Subcutaneous abdominal adipose tissue (tissue), 5 donors: Measurements from ENCODE around the gene TREML1.

Experiments used
- H3K27ac ChIP-seq: one replicate; pipeline ENCODE4 v1.7.0; 2013; ENCODE audit warnings: low read depth, mild to moderate bottlenecking, inconsistent platforms, low read length, moderate library complexity
- H3K27me3 ChIP-seq, 5 donors: one replicate each; pipeline ENCODE4 v1.7.0; 2013; ENCODE audit warnings: low read length in 5 of 5, inconsistent platforms in 1 of 5; ENCODE audit not compliant: control insufficient read depth in 5 of 5, insufficient read depth in 4 of 5
- H3K36me3 ChIP-seq, 5 donors: one replicate each; pipeline ENCODE4 v1.7.0; 2013; ENCODE audit warnings: low read length in 5 of 5; ENCODE audit not compliant: control insufficient read depth in 5 of 5, insufficient read depth in 5 of 5
- H3K4me1 ChIP-seq, 5 donors: one replicate each; pipeline ENCODE4 v1.7.0; 2013; ENCODE audit warnings: low read length in 5 of 5, mild to moderate bottlenecking in 3 of 5, moderate library complexity in 1 of 5; ENCODE audit not compliant: control insufficient read depth in 5 of 5, insufficient read depth in 5 of 5
- H3K4me3 ChIP-seq, 5 donors: one replicate each; pipeline ENCODE4 v1.7.0; 2013; ENCODE audit warnings: low read length in 5 of 5, low read depth in 1 of 5
- H3K9ac ChIP-seq, 5 donors: one replicate each; pipeline ENCODE4 v1.7.0; 2013; ENCODE audit warnings: low read length in 5 of 5, mild to moderate bottlenecking in 4 of 5, moderate library complexity in 3 of 5
- H3K9me3 ChIP-seq, 5 donors: one replicate each; pipeline ENCODE4 v1.7.0; 2013; ENCODE audit warnings: low read length in 5 of 5; ENCODE audit not compliant: control insufficient read depth in 5 of 5
- donor health status: healthy.
- donor health status: healthy.
- donor health status: healthy.
- donor health status: healthy.
- donor health status: healthy.

TREML1 gene

GRCh38 chr6:41155132-41155805, 1.1 kb upstream of the TREML1 start:
- no peak overlapping the region for H3K27ac ChIP-seq
- no peaks in the 10 kb centered on the region for H3K9me3 ChIP-seq
- no peaks in the 10 kb centered on the region for H3K36me3 ChIP-seq
- no peaks in the 10 kb centered on the region for H3K4me1 ChIP-seq
- H3K27me3 ChIP-seq: peaks cover 0 to 14% (median 8%) of the 10 kb centered on the region in 5 donors
- no peak overlapping the region for H3K9ac ChIP-seq
- no peak overlapping the region for H3K4me3 ChIP-seq

- Histone ChIP-seq H3K4me1 (no peaks in the 10 kb centered on the region), H3K9me3 (no peaks in the 10 kb centered on the region)
Measured at GRCh38 chr6:41153451-41153850, 696 bp downstream of the TREML1 start.

GRCh38 chr6:41150671-41151070, 3.5 kb downstream of the TREML1 start:
- Histone ChIP-seq H3K9me3 (no peaks in the 10 kb centered on the region), H3K27me3 (peaks cover 0 to 8% (median 0%) of the 10 kb centered on the region in 5 donors), H3K9ac (no peak overlapping the region), H3K27ac (no peak overlapping the region), H3K36me3 (peaks cover 0 to 6% (median 4%) of the 10 kb centered on the region in 5 donors), H3K4me1 (no peaks in the 10 kb centered on the region), H3K4me3 (no peak overlapping the region)

More at GRCh38 chr6:41153451-41153850, 696 bp downstream of the TREML1 start:
- no peak overlapping the region for H3K27ac ChIP-seq
- peaks cover 0 to 6% (median 4%) of the 10 kb centered on the region in 5 donors for H3K36me3 ChIP-seq
- peaks cover 0 to 11% (median 2%) of the 10 kb centered on the region in 5 donors for H3K27me3 ChIP-seq
- H3K9ac ChIP-seq: no peak overlapping the region
- H3K4me3 ChIP-seq: no peak overlapping the region

GRCh38 chr6:41147917-41148316, 6.2 kb downstream of the TREML1 start:
- H3K27me3 ChIP-seq: no peaks in the 10 kb centered on the region
- peaks cover 0 to 10% (median 4%) of the 10 kb centered on the region in 5 donors for H3K36me3 ChIP-seq
- H3K9ac ChIP-seq: no peak overlapping the region
- no peak overlapping the region for H3K27ac ChIP-seq
- H3K9me3 ChIP-seq: no peaks in the 10 kb centered on the region
- no peak overlapping the region for H3K4me3 ChIP-seq
- H3K4me1 ChIP-seq: no peaks in the 10 kb centered on the region

GRCh38 chr6:41136911-41137310, 17.2 kb downstream of the TREML1 start:
- Histone ChIP-seq H3K4me3 (no peak overlapping the region), H3K27me3 (no peaks in the 10 kb centered on the region), H3K9me3 (no peaks in the 10 kb centered on the region), H3K27ac (no peak overlapping the region), H3K4me1 (no peaks in the 10 kb centered on the region), H3K9ac (no peak overlapping the region), H3K36me3 (peaks cover 6 to 45% (median 14%) of the 10 kb centered on the region in 5 donors)

GRCh38 chr6:41135062-41135832, 18.9 kb downstream of the TREML1 start:
- no peaks in the 10 kb centered on the region for H3K9me3 ChIP-seq
- no peak overlapping the region for H3K4me3 ChIP-seq
- H3K36me3 ChIP-seq: peaks cover 6 to 38% (median 14%) of the 10 kb centered on the region in 5 donors
- no peak overlapping the region for H3K27ac ChIP-seq
- no peak overlapping the region for H3K9ac ChIP-seq
- H3K27me3 ChIP-seq: no peaks in the 10 kb centered on the region
- H3K4me1 ChIP-seq: no peaks in the 10 kb centered on the region

GRCh38 chr6:41132254-41132653, 21.9 kb downstream of the TREML1 start:
- Histone ChIP-seq H3K4me3 (no peak overlapping the region), H3K27me3 (no peaks in the 10 kb centered on the region), H3K27ac (no peak overlapping the region), H3K4me1 (no peaks in the 10 kb centered on the region), H3K36me3 (peaks cover 4 to 19% (median 6%) of the 10 kb centered on the region in 5 donors), H3K9ac (no peak overlapping the region), H3K9me3 (no peaks in the 10 kb centered on the region)

- H3K4me1 ChIP-seq: no peaks in the 10 kb centered on the region
- no peaks in the 10 kb centered on the region for H3K9me3 ChIP-seq
- no peak overlapping the region for H3K9ac ChIP-seq
- no peak overlapping the region for H3K27ac ChIP-seq
- no peak overlapping the region for H3K4me3 ChIP-seq
- peaks cover 0 to 14% (median 5%) of the 10 kb centered on the region in 5 donors for H3K36me3 ChIP-seq
- H3K27me3 ChIP-seq: no peaks in the 10 kb centered on the region
Measured at GRCh38 chr6:41125282-41125681, 28.9 kb downstream of the TREML1 start.

- Histone ChIP-seq H3K36me3 (peaks cover 0 to 16% (median 5%) of the 10 kb centered on the region in 5 donors), H3K4me1 (peaks cover 0 to 6% (median 0%) of the 10 kb centered on the region in 5 donors), H3K4me3 (no peak overlapping the region), H3K9me3 (no peaks in the 10 kb centered on the region), H3K27me3 (no peaks in the 10 kb centered on the region), H3K9ac (no peak overlapping the region), H3K27ac (no peak overlapping the region)
Measured at GRCh38 chr6:41122918-41123317, 31.2 kb downstream of the TREML1 start.

GRCh38 chr6:41122373-41122772, 31.8 kb downstream of the TREML1 start:
- H3K9ac ChIP-seq: no peak overlapping the region
- H3K36me3 ChIP-seq: peaks cover 0 to 16% (median 5%) of the 10 kb centered on the region in 5 donors
- H3K4me1 ChIP-seq: peaks cover 0 to 6% (median 0%) of the 10 kb centered on the region in 5 donors
- H3K4me3 ChIP-seq: no peak overlapping the region
- no peaks in the 10 kb centered on the region for H3K27me3 ChIP-seq
- H3K27ac ChIP-seq: no peak overlapping the region
- H3K9me3 ChIP-seq: no peaks in the 10 kb centered on the region
